HG03196 (cell line): Measurements from ENCODE around the gene FAR2.

ENCODE experiments used
- ATAC-seq: cut with Tn5 transposase; IDR thresholded peaks from one replicate; pipeline ENCODE4 v1.9.1; 2021; ENCODE audit not compliant: unreplicated experiment

The FAR2 gene

GRCh38 chr12:29201746-29202145 lies 52.7 kb downstream of the FAR2 start:
- no peak for ATAC-seq

GRCh38 chr12:29204521-29204920 lies 55.4 kb downstream of the FAR2 start:
- ATAC-seq: no peak

GRCh38 chr12:29207120-29207519 lies 58.0 kb downstream of the FAR2 start:
- ATAC-seq: no peak

GRCh38 chr12:29208060-29208459 lies 59.0 kb downstream of the FAR2 start:
- ATAC-seq: no peak

GRCh38 chr12:29208936-29209701 lies 60.0 kb downstream of the FAR2 start:
- no peak for ATAC-seq

GRCh38 chr12:29211696-29212095 lies 62.6 kb downstream of the FAR2 start:
- no peak for ATAC-seq

- no peak for ATAC-seq
Measured at GRCh38 chr12:29212682-29213403, 63.8 kb downstream of the FAR2 start.

- ATAC-seq: no peak
Measured at GRCh38 chr12:29216266-29216665, 67.2 kb downstream of the FAR2 start.

- no peak for ATAC-seq
Measured at GRCh38 chr12:29216797-29217575, 67.9 kb downstream of the FAR2 start.

- no peak for ATAC-seq
Measured at GRCh38 chr12:29220632-29221336, 71.7 kb downstream of the FAR2 start.

GRCh38 chr12:29222200-29222599 lies 73.1 kb downstream of the FAR2 start:
- ATAC-seq: no peak

GRCh38 chr12:29223426-29223825 lies 74.3 kb downstream of the FAR2 start:
- no peak for ATAC-seq

GRCh38 chr12:29223956-29224543 lies 75.0 kb downstream of the FAR2 start:
- no peak for ATAC-seq

- ATAC-seq: no peak
Measured at GRCh38 chr12:29224572-29224971, 75.5 kb downstream of the FAR2 start.

GRCh38 chr12:29225834-29226233 lies 76.8 kb downstream of the FAR2 start:
- ATAC-seq: no peak

GRCh38 chr12:29226616-29227015 lies 77.5 kb downstream of the FAR2 start:
- ATAC-seq: no peak

GRCh38 chr12:29228474-29229157 lies 79.5 kb downstream of the FAR2 start:
- ATAC-seq: no peak

GRCh38 chr12:29229158-29229505 lies 80.1 kb downstream of the FAR2 start:
- no peak for ATAC-seq

- ATAC-seq: no peak
Measured at GRCh38 chr12:29229937-29230336, 80.9 kb downstream of the FAR2 start.
